OCI-LY3 (cell line): ENCODE results near the gene MCF2L2.

Experiments
- H2AFZ ChIP-seq: fragments of 200-600, 300-600 bp; shearing (Covaris generic); 2 replicates; pipeline ENCODE4 v1.6.0; 2014; ENCODE audit warnings: antibody characterized with exemption, low read depth, low read length
- H3K27ac ChIP-seq: fragments of 200-600, 300-600 bp; sonication (generic); 2 replicates; pipeline ENCODE4 v1.5.1; 2014; ENCODE audit warnings: mild to moderate bottlenecking, low read length, moderate library complexity, mixed read lengths
- H3K27me3 ChIP-seq: fragments of 200-600, 300-600 bp; sonication (generic); 2 replicates; pipeline ENCODE4 v1.6.1; 2014; ENCODE audit warnings: low read depth, low read length, mixed read lengths
- H3K36me3 ChIP-seq: fragments of 200-600, 300-600 bp; sonication (generic); replicated peaks from 2 replicates; pipeline ENCODE3; 2014; ENCODE audit warnings: low read depth, low read length, mixed read lengths
- H3K4me1 ChIP-seq: fragments of 300-600, 200-600 bp; sonication (generic); 2 replicates; pipeline ENCODE4 v1.6.1; 2014; ENCODE audit warnings: low read length, mixed read lengths
- H3K4me2 ChIP-seq: fragments of 200-600, 300-600 bp; sonication (generic); 2 replicates; pipeline ENCODE4 v1.6.1; 2014; ENCODE audit warnings: low read length, mixed read lengths
- H3K4me3 ChIP-seq: fragments of 300-600, 200-600 bp; sonication (generic); 2 replicates; pipeline ENCODE4 v1.5.1; 2014; ENCODE audit warnings: antibody characterized with exemption, mild to moderate bottlenecking, low read length, moderate library complexity
- H3K79me2 ChIP-seq: fragments of 300-600, 200-600 bp; shearing (Covaris generic); 2 replicates; pipeline ENCODE4 v1.6.1; 2014; ENCODE audit warnings: mild to moderate bottlenecking, low read length, mixed read lengths
- H3K9ac ChIP-seq: fragments of 300-600, 200-600 bp; shearing (Covaris generic); 2 replicates; pipeline ENCODE4 v1.6.0; 2014; ENCODE audit warnings: mild to moderate bottlenecking, low read length, moderate library complexity
- H3K9me3 ChIP-seq: fragments of 200-600, 300-600 bp; shearing (Covaris generic); 2 replicates; pipeline ENCODE4 v1.6.1; 2014; ENCODE audit warnings: low read length, mixed read lengths; ENCODE audit not compliant: insufficient read depth
- H4K20me1 ChIP-seq: fragments of 200-600, 300-600 bp; sonication (generic); 2 replicates; pipeline ENCODE4 v1.6.1; 2016; ENCODE audit warnings: low read length, mixed read lengths; ENCODE audit not compliant: insufficient read depth
- CTCF ChIP-seq: fragments of 200-600, 300-600 bp; sonication (generic); IDR thresholded peaks from 2 replicates; pipeline ENCODE4 v1.5.1; 2014; ENCODE audit warnings: antibody characterized with exemption, low read length, low read depth
- EZH2phosphoT487 ChIP-seq: fragments of 200-600 bp; shearing (Covaris generic); IDR thresholded peaks from 2 replicates; pipeline ENCODE4 v1.6.1; 2018; ENCODE audit warnings: antibody characterized with exemption, mixed run types, low read depth

MCF2L2 gene

GRCh38 chr3:183220828-183221227 is 207.6 kb downstream of the MCF2L2 start:
- Histone ChIP-seq H3K4me3 (no peak overlapping the region), H3K27ac (no peak overlapping the region), H3K9me3 (no peaks in the 10 kb centered on the region), H3K9ac (no peak overlapping the region), H3K36me3 (no peaks in the 10 kb centered on the region), H4K20me1 (no peaks in the 10 kb centered on the region), H3K27me3 (0 out of 2 replicates have a peak, but pooled peaks cover 5% of the 10 kb centered on the region), H3K4me2 (no peak overlapping the region), H2AFZ (no peak overlapping the region), H3K79me2 (no peaks in the 10 kb centered on the region), H3K4me1 (peaks cover 6% of the 10 kb centered on the region)
- TF ChIP-seq CTCF (no peak), EZH2phosphoT487 (no peak)

GRCh38 chr3:183218826-183219225 is 209.6 kb downstream of the MCF2L2 start:
- H4K20me1 ChIP-seq = no peaks in the 10 kb centered on the region
- H3K4me2 ChIP-seq = 0 out of 2 replicates have a peak overlapping the region, but pooled peaks have one; percentile 4
- TF ChIP-seq EZH2phosphoT487 = no peak
- TF ChIP-seq CTCF = no peak
- H3K9ac ChIP-seq = no peak overlapping the region
- H3K4me1 ChIP-seq = peaks cover 6% of the 10 kb centered on the region
- no peaks in the 10 kb centered on the region for H3K79me2 ChIP-seq
- H3K27ac ChIP-seq = no peak overlapping the region
- no peak overlapping the region for H3K4me3 ChIP-seq
- H3K27me3 ChIP-seq = peaks cover 10% of the 10 kb centered on the region
- H3K9me3 ChIP-seq = no peaks in the 10 kb centered on the region
- H3K36me3 ChIP-seq = no peaks in the 10 kb centered on the region
- no peak overlapping the region for H2AFZ ChIP-seq

DNA sequence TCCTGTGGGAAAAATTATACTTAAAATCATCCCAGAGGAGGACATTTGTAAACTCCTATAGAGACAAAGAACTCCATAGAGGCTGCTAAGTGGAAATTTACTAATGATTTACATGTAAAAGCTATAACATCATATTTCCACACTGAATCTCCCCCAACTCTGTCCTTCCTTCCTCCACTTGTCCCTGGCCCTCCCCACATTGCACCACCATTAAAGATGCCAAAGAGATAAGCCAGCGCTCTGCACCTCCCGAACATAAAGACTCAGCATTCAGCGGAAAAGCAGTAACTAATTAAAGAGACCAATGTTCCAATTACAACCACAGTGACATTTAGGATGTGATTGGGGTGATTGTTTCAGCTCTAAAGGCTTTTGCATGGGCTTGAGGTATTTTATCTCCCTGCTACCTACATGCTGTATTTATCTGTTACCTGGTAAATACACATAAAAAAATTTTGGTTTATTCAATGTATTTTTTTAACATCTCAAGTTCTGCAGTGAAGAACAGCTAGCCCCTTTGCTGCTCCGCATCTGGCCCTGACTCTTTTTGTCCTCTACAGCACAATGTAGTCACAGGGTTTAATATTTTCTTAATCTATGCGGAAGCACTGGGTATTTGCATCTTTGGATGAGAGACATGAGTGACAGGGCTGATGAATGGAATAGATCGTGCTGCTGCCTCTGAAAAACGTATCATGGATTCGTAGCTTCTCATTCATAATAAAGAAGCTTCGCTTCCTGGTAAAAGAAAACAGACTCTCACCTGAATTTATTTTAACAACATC is 210.7 kb downstream of the MCF2L2 start:
- no peaks in the 10 kb centered on the region for H3K36me3 ChIP-seq
- H3K9me3 ChIP-seq = no peaks in the 10 kb centered on the region
- H3K27ac ChIP-seq = no peak overlapping the region
- H4K20me1 ChIP-seq = no peaks in the 10 kb centered on the region
- no peak overlapping the region for H3K4me3 ChIP-seq
- no peak overlapping the region for H2AFZ ChIP-seq
- TF ChIP-seq EZH2phosphoT487 = no peak
- TF ChIP-seq CTCF = no peak
- H3K4me1 ChIP-seq = peaks cover 6% of the 10 kb centered on the region
- H3K9ac ChIP-seq = no peak overlapping the region
- no peak overlapping the region for H3K4me2 ChIP-seq
- peaks cover 12% of the 10 kb centered on the region for H3K27me3 ChIP-seq
- H3K79me2 ChIP-seq = no peaks in the 10 kb centered on the region

GRCh38 chr3:183215591-183216202 is 212.7 kb downstream of the MCF2L2 start:
- peaks cover 11% of the 10 kb centered on the region for H3K27me3 ChIP-seq
- no peaks in the 10 kb centered on the region for H3K9me3 ChIP-seq
- H3K36me3 ChIP-seq = no peaks in the 10 kb centered on the region
- H2AFZ ChIP-seq = no peak overlapping the region
- H3K4me1 ChIP-seq = peaks cover 11% of the 10 kb centered on the region
- no peak overlapping the region for H3K9ac ChIP-seq
- no peaks in the 10 kb centered on the region for H3K79me2 ChIP-seq
- H3K4me3 ChIP-seq = no peak overlapping the region
- H4K20me1 ChIP-seq = no peaks in the 10 kb centered on the region
- no peak overlapping the region for H3K4me2 ChIP-seq
- no peak for TF ChIP-seq EZH2phosphoT487
- no peak overlapping the region for H3K27ac ChIP-seq
